Measurements from ENCODE around the gene CRADD.

GRCh38 chr12:93753285-93753684, 76.1 kb downstream of the CRADD start:
- TF ChIP-seq CTCF (IDR thresholded peaks at IDR 0.05) (no peak), RFX5 (IDR thresholded peaks at IDR 0.05; ENCODE audit: low read length) (no peak), ZBTB33 (IDR thresholded peaks at IDR 0.05; ENCODE audit: borderline replicate concordance, low read depth) (no peak), MAX (IDR thresholded peaks at IDR 0.05; ENCODE audit: low read depth) (no peak), FOXM1 (IDR thresholded peaks at IDR 0.05; ENCODE audit: low read depth) (no peak), RAD21 (IDR thresholded peaks at IDR 0.05; ENCODE audit: low read length) (no peak), EP300 (IDR thresholded peaks at IDR 0.05; ENCODE audit: borderline replicate concordance in 1 of 2, low read depth in 1 of 2, low read length in 1 of 2) (no peak)
- TF ChIP-seq, protein P1, sequence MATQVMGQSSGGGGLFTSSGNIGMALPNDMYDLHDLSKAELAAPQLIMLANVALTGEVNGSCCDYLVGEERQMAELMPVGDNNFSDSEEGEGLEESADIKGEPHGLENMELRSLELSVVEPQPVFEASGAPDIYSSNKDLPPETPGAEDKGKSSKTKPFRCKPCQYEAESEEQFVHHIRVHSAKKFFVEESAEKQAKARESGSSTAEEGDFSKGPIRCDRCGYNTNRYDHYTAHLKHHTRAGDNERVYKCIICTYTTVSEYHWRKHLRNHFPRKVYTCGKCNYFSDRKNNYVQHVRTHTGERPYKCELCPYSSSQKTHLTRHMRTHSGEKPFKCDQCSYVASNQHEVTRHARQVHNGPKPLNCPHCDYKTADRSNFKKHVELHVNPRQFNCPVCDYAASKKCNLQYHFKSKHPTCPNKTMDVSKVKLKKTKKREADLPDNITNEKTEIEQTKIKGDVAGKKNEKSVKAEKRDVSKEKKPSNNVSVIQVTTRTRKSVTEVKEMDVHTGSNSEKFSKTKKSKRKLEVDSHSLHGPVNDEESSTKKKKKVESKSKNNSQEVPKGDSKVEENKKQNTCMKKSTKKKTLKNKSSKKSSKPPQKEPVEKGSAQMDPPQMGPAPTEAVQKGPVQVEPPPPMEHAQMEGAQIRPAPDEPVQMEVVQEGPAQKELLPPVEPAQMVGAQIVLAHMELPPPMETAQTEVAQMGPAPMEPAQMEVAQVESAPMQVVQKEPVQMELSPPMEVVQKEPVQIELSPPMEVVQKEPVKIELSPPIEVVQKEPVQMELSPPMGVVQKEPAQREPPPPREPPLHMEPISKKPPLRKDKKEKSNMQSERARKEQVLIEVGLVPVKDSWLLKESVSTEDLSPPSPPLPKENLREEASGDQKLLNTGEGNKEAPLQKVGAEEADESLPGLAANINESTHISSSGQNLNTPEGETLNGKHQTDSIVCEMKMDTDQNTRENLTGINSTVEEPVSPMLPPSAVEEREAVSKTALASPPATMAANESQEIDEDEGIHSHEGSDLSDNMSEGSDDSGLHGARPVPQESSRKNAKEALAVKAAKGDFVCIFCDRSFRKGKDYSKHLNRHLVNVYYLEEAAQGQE (IDR thresholded peaks at IDR 0.05; ENCODE audit: low read depth, low read length), result no peak
